Measurements from ENCODE around the gene FGB. TPM values are rescaled to one million over a fixed set of nuclear protein-coding genes. Genes with fewer than 3 reads are reported as not detected.

Gene FGB
- total and polyA plus RNA-seq, 9 of the 15 experiments (the other 6 are each of a cell fraction or from before 2014, with no cell fraction given) = 0.07 to 1.9 (median 0.13) TPM; not detected in 6

DNA sequence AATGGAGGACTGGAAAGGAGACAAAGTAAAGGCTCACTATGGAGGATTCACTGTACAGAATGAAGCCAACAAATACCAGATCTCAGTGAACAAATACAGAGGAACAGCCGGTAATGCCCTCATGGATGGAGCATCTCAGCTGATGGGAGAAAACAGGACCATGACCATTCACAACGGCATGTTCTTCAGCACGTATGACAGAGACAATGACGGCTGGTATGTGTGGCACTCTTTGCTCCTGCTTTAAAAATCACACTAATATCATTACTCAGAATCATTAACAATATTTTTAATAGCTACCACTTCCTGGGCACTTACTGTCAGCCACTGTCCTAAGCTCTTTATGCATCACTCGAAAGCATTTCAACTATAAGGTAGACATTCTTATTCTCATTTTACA is 6.8 kb downstream of the FGB start:
- Histone ChIP-seq H3K79me2 (ENCODE audit: control insufficient read depth, insufficient read depth, low read length) (no peaks in the 10 kb centered on the region), H2AFZ (ENCODE audit: low read depth, low read length) (peak overlapping the region; percentile 34; the same call in 1 of the 2 replicates), H3K9me3 (replicated peaks; ENCODE audit: control insufficient read depth, insufficient read depth, low read depth, low read length) (no peaks in the 10 kb centered on the region), H3K36me3 (ENCODE audit: control insufficient read depth, insufficient read depth, low read length) (no peaks in the 10 kb centered on the region), H4K20me1 (replicated peaks; ENCODE audit: control insufficient read depth, insufficient read depth, low read length) (no peaks in the 10 kb centered on the region), H3K27ac (ENCODE audit: extremely low read depth, low read depth, low read length) (no peak overlapping the region), H3K27me3 (ENCODE audit: control insufficient read depth in 2 of 2, insufficient read depth in 2 of 2, low read length in 2 of 2) (no peaks in the 10 kb centered on the region), H3K9me1 (ENCODE audit: control insufficient read depth, insufficient read depth, low read length) (no peaks in the 10 kb centered on the region), H3K4me1 (replicated peaks in 1 of 2; ENCODE audit: control insufficient read depth in 2 of 2, insufficient read depth in 2 of 2, low read length in 2 of 2) (no peaks in the 10 kb centered on the region), H3K4me2 (ENCODE audit: insufficient read depth, low read length) (no peak overlapping the region), H3K4me3 (no peak overlapping the region), H3K9ac (ENCODE audit: insufficient read depth in 1 of 2, low read depth in 2 of 2, low read length in 2 of 2) (no peak overlapping the region)
- ATAC-seq (no peak; the same call in 2 of the 3 replicates), FAIRE-seq (no peak), DNase-seq (ENCODE audit: extremely low read depth in 1 of 4, low spot score in 3 of 4) (no peak)
- TF ChIP-seq ZKSCAN1 (IDR thresholded peaks at IDR 0.05; ENCODE audit: low read depth, low read length) = no peak
- no peak for TF ChIP-seq SIRT6 (IDR thresholded peaks at IDR 0.05; ENCODE audit: low read depth, low read length)
- no peak for TF ChIP-seq FOS (IDR thresholded peaks at IDR 0.05; ENCODE audit: extremely low read depth, insufficient read length)
- no peak for TF ChIP-seq MAFF (IDR thresholded peaks at IDR 0.05; ENCODE audit: low read length)
- TF ChIP-seq SIX5 (IDR thresholded peaks at IDR 0.05; ENCODE audit: borderline replicate concordance in 1 of 2, insufficient read depth in 1 of 2, low read depth in 1 of 2, low read length in 2 of 2) = no peak
- TF ChIP-seq KAT7 (CRISPR knock-in tag; IDR thresholded peaks at IDR 0.05; ENCODE audit: borderline replicate concordance) = no peak
- no peak for TF ChIP-seq ZC3H11A (IDR thresholded peaks at IDR 0.05; ENCODE audit: low read depth, low read length)
- TF ChIP-seq HMGN3 (IDR thresholded peaks at IDR 0.05; ENCODE audit: borderline replicate concordance, extremely low read depth, insufficient read length, low read depth, low read length) = no peak
- TF ChIP-seq ZBTB7A (IDR thresholded peaks at IDR 0.05; ENCODE audit: borderline replicate concordance, control insufficient read depth, low read depth, low read length) = no peak
- TF ChIP-seq, protein P1, sequence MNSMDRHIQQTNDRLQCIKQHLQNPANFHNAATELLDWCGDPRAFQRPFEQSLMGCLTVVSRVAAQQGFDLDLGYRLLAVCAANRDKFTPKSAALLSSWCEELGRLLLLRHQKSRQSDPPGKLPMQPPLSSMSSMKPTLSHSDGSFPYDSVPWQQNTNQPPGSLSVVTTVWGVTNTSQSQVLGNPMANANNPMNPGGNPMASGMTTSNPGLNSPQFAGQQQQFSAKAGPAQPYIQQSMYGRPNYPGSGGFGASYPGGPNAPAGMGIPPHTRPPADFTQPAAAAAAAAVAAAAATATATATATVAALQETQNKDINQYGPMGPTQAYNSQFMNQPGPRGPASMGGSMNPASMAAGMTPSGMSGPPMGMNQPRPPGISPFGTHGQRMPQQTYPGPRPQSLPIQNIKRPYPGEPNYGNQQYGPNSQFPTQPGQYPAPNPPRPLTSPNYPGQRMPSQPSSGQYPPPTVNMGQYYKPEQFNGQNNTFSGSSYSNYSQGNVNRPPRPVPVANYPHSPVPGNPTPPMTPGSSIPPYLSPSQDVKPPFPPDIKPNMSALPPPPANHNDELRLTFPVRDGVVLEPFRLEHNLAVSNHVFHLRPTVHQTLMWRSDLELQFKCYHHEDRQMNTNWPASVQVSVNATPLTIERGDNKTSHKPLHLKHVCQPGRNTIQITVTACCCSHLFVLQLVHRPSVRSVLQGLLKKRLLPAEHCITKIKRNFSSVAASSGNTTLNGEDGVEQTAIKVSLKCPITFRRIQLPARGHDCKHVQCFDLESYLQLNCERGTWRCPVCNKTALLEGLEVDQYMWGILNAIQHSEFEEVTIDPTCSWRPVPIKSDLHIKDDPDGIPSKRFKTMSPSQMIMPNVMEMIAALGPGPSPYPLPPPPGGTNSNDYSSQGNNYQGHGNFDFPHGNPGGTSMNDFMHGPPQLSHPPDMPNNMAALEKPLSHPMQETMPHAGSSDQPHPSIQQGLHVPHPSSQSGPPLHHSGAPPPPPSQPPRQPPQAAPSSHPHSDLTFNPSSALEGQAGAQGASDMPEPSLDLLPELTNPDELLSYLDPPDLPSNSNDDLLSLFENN (IDR thresholded peaks at IDR 0.05; ENCODE audit: low read depth in 2 of 2, low read length in 2 of 2) = no peak
- TF ChIP-seq, protein P2, sequence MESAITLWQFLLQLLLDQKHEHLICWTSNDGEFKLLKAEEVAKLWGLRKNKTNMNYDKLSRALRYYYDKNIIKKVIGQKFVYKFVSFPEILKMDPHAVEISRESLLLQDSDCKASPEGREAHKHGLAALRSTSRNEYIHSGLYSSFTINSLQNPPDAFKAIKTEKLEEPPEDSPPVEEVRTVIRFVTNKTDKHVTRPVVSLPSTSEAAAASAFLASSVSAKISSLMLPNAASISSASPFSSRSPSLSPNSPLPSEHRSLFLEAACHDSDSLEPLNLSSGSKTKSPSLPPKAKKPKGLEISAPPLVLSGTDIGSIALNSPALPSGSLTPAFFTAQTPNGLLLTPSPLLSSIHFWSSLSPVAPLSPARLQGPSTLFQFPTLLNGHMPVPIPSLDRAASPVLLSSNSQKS (CRISPR knock-in tag; IDR thresholded peaks at IDR 0.05) = no peak
- TF ChIP-seq FOXK1 (CRISPR knock-in tag; IDR thresholded peaks at IDR 0.05; ENCODE audit: borderline replicate concordance) = no peak
- TF ChIP-seq, protein P3, sequence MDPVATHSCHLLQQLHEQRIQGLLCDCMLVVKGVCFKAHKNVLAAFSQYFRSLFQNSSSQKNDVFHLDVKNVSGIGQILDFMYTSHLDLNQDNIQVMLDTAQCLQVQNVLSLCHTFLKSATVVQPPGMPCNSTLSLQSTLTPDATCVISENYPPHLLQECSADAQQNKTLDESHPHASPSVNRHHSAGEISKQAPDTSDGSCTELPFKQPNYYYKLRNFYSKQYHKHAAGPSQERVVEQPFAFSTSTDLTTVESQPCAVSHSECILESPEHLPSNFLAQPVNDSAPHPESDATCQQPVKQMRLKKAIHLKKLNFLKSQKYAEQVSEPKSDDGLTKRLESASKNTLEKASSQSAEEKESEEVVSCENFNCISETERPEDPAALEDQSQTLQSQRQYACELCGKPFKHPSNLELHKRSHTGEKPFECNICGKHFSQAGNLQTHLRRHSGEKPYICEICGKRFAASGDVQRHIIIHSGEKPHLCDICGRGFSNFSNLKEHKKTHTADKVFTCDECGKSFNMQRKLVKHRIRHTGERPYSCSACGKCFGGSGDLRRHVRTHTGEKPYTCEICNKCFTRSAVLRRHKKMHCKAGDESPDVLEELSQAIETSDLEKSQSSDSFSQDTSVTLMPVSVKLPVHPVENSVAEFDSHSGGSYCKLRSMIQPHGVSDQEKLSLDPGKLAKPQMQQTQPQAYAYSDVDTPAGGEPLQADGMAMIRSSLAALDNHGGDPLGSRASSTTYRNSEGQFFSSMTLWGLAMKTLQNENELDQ (CRISPR knock-in tag; IDR thresholded peaks at IDR 0.05; ENCODE audit: borderline replicate concordance) = no peak
- TF ChIP-seq KAT8 (IDR thresholded peaks at IDR 0.05; ENCODE audit: low read depth) = no peak
- intact Hi-C loops (cut with micrococcal nuclease) (no loop called here), in situ Hi-C loops (cut with MboI) (no loop called here)
- BruUV-seq (replicated peaks) = no TSS peak
- CTCF ChIA-PET (ENCODE audit: low intra/inter-chr PET ratio) = no interaction called here
- 11% methylated on average over 5 of the region's 5 CpGs for WGBS (ENCODE audit: insufficient coverage, low coverage, missing lambda C conversion rate)
- POLR2A ChIA-PET = interaction anchor here (0.6 to 1.8 kb wide), 3 partner anchors 10 to 17 kb away, joined by 3 to 5 read pairs (median 4); no protein-coding TSS in a partner anchor

Measured in K562 (cell line).